PC-9 (cell line): ENCODE measurements around the gene SLC47A1. TPM values are rescaled to one million over a fixed set of nuclear protein-coding genes. Genes with fewer than 3 reads are reported as not detected.
A peak's percentile ranks its signal among the peaks of the same experiment; 100 is the strongest.

ENCODE experiments used
- Bru-seq: library from RNA; stranded (reverse); fragments of 400-500 nt; gene quantifications from one replicate; lab custom pipeline; 2021; lab: Mats Ljungman, UMichigan
- BruChase-seq, 2 experiments: library from RNA; stranded (reverse); fragments of 400-500 nt; gene quantifications; one replicate each; lab custom pipeline; 2021; lab: Mats Ljungman, UMichigan
- BruUV-seq: library from RNA; stranded (reverse); fragments of 400-500 nt; replicated peaks from 2 replicates; lab custom pipeline; 2021; lab: Mats Ljungman, UMichigan
- CTCF ChIA-PET: fragments of 300-600 bp; sonication (Branson Sonifier 250); formaldehyde crosslinking; loops from one replicate; lab custom pipeline; 2022; ENCODE audit warnings: antibody characterized with exemption; lab: Charles Lee
- POLR2A ChIA-PET: fragments of 300-600 bp; sonication (Branson Sonifier 250); formaldehyde crosslinking; loops from one replicate; lab custom pipeline; 2022; ENCODE audit warnings: antibody characterized with exemption; ENCODE audit not compliant: unreplicated experiment; lab: Charles Lee
- DNase-seq, 2 experiments: peaks; one replicate each; pipeline versions ENCODE4 v3.0.0 to v3.0.0-alpha.2; 2015 to 2022; ENCODE audit warnings: mixed read lengths in 1 of 2
- H2AFZ ChIP-seq: fragments of 200-600 bp; sonication (generic); 2 replicates; pipeline ENCODE4 v1.8.1; 2017; ENCODE audit warnings: antibody characterized with exemption
- H3F3A ChIP-seq: fragments of 200-600 bp; sonication (generic); 2 replicates; pipeline ENCODE4 v1.8.1; 2017; ENCODE audit warnings: antibody characterized with exemption, mild to moderate bottlenecking, low read depth; ENCODE audit not compliant: insufficient read depth
- H3K27ac ChIP-seq: fragments of 200-600 bp; sonication (generic); 2 replicates; pipeline ENCODE4 v1.6.1; 2016; ENCODE audit warnings: mixed run types
- H3K27me3 ChIP-seq: fragments of 200-600 bp; sonication (generic); 2 replicates; pipeline ENCODE4 v1.6.1; 2016; ENCODE audit warnings: low read depth, mixed run types; ENCODE audit not compliant: insufficient read depth
- H3K36me3 ChIP-seq: fragments of 200-600 bp; sonication (generic); 2 replicates; pipeline ENCODE4 v1.6.1; 2016; ENCODE audit warnings: low read depth, mixed run types
- H3K4me1 ChIP-seq: fragments of 200-600 bp; sonication (generic); replicated peaks from 2 replicates; pipeline ENCODE4 v1.6.1; 2016; ENCODE audit warnings: mixed run types; ENCODE audit not compliant: insufficient read depth
- H3K4me2 ChIP-seq: fragments of 200-600 bp; sonication (generic); 2 replicates; pipeline ENCODE4 v1.6.1; 2017; ENCODE audit warnings: mixed run types
- H3K4me3 ChIP-seq: fragments of 200-600 bp; sonication (generic); 2 replicates; pipeline ENCODE4 v1.6.1; 2016; ENCODE audit warnings: mixed run types
- H3K79me2 ChIP-seq: fragments of 200-600 bp; sonication (generic); 2 replicates; pipeline ENCODE4 v1.6.1; 2017; ENCODE audit warnings: low read depth, mixed run types
- H3K9me2 ChIP-seq: fragments of 200-600 bp; sonication (generic); 2 replicates; pipeline ENCODE4 v1.8.1; 2017; ENCODE audit warnings: mild to moderate bottlenecking; ENCODE audit not compliant: insufficient read depth
- H3K9me3 ChIP-seq: fragments of 200-600 bp; sonication (generic); 2 replicates; pipeline ENCODE4 v1.8.1; 2016; ENCODE audit warnings: low read depth; ENCODE audit not compliant: insufficient read depth
- H4K20me1 ChIP-seq: fragments of 200-600 bp; sonication (generic); 2 replicates; pipeline ENCODE4 v1.8.1; 2017; ENCODE audit not compliant: insufficient read depth
- CTCF ChIP-seq: fragments of 200-600 bp; sonication (generic); conservative IDR thresholded peaks from 2 replicates; pipeline ENCODE4 v1.6.1; 2017; ENCODE audit warnings: mixed run types, antibody characterized with exemption, mild to moderate bottlenecking, moderate library complexity
- EZH2 ChIP-seq: fragments of 200-600 bp; sonication (generic); IDR thresholded peaks from 2 replicates; pipeline ENCODE4 v1.8.0; 2017; ENCODE audit warnings: antibody characterized with exemption, low read depth
- intact Hi-C: fragments of 100-400 bp; cut with micrococcal nuclease; formaldehyde crosslinking; loops from one replicate; pipeline ENCODE4 v1.10.0; 2022; ENCODE audit not compliant: unreplicated experiment
- long read RNA-seq: library from polyadenylated mRNA; stranded (forward); transcript quantifications from one replicate; pipeline ENCODE4 v2.0.0, GENCODE V29; 2022
- total RNA-seq: library from RNA; stranded (reverse); gene quantifications from 2 replicates; pipeline ENCODE4 v1.2.3, GENCODE V29; 2021

The SLC47A1 gene
- total RNA-seq, result 1.3 and 2.3 TPM in 2 replicates
- percentile 24 among the genes with signal in this experiment for Bru-seq, nascent RNA
- percentile 26 among the genes with signal in this experiment for BruChase-seq, experiment 1, labeled RNA remaining after a 2-hour chase
- percentile 25 among the genes with signal in this experiment for BruChase-seq, experiment 2, labeled RNA remaining after a 6-hour chase
- long read RNA-seq, partial matches to known transcripts, result 0 of 3 reads
- long read RNA-seq, other reads (novel, unspliced or antisense), result 0 of 3 reads

- ChIA-PET POLR2A (interaction anchor here (0.6 to 0.7 kb wide), 3 partner anchors 217 to 220 kb away, joined by 3 to 4 read pairs (median 4); no protein-coding TSS in a partner anchor), CTCF (no interaction called here)
- Histone ChIP-seq H3K4me3 (peak within 1 kb of the TSS; percentile 47), H3K27me3 (peaks cover 31% of the 10 kb centered on the region), H3K79me2 (no peaks in the 10 kb centered on the region), H3K9me2 (no peaks in the 10 kb centered on the region), H3K9me3 (no peaks in the 10 kb centered on the region), H3F3A (no peaks in the 10 kb centered on the region), H3K4me1 (peaks cover 10% of the 10 kb centered on the region; the same call in 1 of the 2 replicates), H2AFZ (peak within 1 kb of the TSS; percentile 78; the same call in 1 of the 2 replicates), H3K27ac (no peak within 1 kb of the TSS), H4K20me1 (no peaks in the 10 kb centered on the region), H3K36me3 (no peaks in the 10 kb centered on the region), H3K4me2 (peak within 1 kb of the TSS; percentile 81)
- peak in 1 of 2 experiments; percentile 28 for DNase-seq
- no TSS peak for BruUV-seq
- intact Hi-C loops, result no loop called here
- TF ChIP-seq EZH2 (peak; percentile 62; the same call in 1 of the 2 replicates), CTCF (no peak)
Observed at GRCh38 chr17:19533718-19534561, at the start of gene SLC47A1. Gene SLC47A1, plus strand, starts transcription at chr17:19533854. Its CDS starts 86 bp downstream, at chr17:19533940.

GRCh38 chr17:19485800-19486340 lies 47.8 kb upstream of the SLC47A1 start:
- no TSS peak for BruUV-seq
- Histone ChIP-seq H3F3A (no peaks in the 10 kb centered on the region), H3K9me3 (no peaks in the 10 kb centered on the region), H2AFZ (no peak overlapping the region), H3K4me1 (peaks cover 11% of the 10 kb centered on the region), H3K4me3 (no peak overlapping the region), H3K36me3 (no peaks in the 10 kb centered on the region), H3K27ac (no peak overlapping the region), H4K20me1 (no peaks in the 10 kb centered on the region), H3K27me3 (no peaks in the 10 kb centered on the region), H3K4me2 (no peak overlapping the region), H3K79me2 (no peaks in the 10 kb centered on the region), H3K9me2 (no peaks in the 10 kb centered on the region)
- intact Hi-C loops, result no loop called here
- ChIA-PET POLR2A (no interaction called here), CTCF (no interaction called here)
- TF ChIP-seq EZH2, result no peak
- no peak for TF ChIP-seq CTCF
- no peak for DNase-seq

GRCh38 chr17:19486351-19487023 lies 47.2 kb upstream of the SLC47A1 start:
- Histone ChIP-seq H3K4me1 (peaks cover 11% of the 10 kb centered on the region), H3K79me2 (no peaks in the 10 kb centered on the region), H4K20me1 (no peaks in the 10 kb centered on the region), H3F3A (no peaks in the 10 kb centered on the region), H3K9me3 (no peaks in the 10 kb centered on the region), H3K4me3 (no peak overlapping the region), H2AFZ (no peak overlapping the region), H3K27me3 (no peaks in the 10 kb centered on the region), H3K4me2 (no peak overlapping the region), H3K27ac (no peak overlapping the region), H3K36me3 (no peaks in the 10 kb centered on the region), H3K9me2 (no peaks in the 10 kb centered on the region)
- BruUV-seq, result no TSS peak
- ChIA-PET POLR2A (interaction anchor here (0.6 kb wide), 1 partner anchor 87 kb away, joined by 6 read pairs; no protein-coding TSS in a partner anchor), CTCF (no interaction called here)
- TF ChIP-seq EZH2 (no peak), CTCF (no peak)
- no peak for DNase-seq
- intact Hi-C loops, result no loop called here
